ENCODE measurements around the gene PCNX1.

DNA sequence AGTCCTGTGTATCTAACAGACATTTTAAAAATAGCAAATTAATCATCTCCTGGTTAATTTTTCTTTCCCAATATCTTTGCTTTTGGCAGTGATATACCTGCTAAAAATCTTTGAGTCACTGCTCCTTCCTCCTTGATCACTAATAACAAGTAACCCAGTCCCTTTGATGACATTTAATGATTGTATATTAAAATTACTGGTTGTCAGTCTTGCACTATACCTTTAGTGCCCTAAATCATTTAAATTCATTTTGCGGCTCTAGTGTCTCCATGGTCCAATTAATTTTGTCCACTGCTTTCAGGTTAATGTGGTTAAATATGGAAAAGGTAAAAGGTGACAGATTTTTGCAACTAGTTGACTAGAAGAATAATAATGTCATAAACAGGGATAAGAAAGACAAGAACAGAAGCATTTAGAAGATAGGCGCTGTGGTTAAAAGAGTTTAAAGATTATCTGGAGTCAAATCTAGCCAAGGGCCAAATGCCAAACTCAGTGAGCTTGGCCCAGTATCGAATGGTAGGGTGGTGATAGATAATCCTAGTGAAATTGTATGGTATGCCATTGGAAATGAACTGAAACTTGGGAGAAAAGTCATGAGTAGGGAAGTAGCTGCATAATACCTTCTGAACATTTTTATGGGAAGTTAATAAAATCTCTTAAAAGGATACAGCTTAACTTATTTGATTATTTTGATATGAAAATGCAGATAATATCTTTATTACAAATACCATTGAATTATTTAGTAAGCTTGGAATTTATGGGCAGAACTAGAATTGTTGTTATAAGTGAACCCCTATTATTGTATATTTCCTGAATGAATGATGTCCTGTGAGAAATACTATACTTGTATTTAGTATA lies 115.0 kb downstream of the PCNX1 start:
- TF ChIP-seq, protein P1, sequence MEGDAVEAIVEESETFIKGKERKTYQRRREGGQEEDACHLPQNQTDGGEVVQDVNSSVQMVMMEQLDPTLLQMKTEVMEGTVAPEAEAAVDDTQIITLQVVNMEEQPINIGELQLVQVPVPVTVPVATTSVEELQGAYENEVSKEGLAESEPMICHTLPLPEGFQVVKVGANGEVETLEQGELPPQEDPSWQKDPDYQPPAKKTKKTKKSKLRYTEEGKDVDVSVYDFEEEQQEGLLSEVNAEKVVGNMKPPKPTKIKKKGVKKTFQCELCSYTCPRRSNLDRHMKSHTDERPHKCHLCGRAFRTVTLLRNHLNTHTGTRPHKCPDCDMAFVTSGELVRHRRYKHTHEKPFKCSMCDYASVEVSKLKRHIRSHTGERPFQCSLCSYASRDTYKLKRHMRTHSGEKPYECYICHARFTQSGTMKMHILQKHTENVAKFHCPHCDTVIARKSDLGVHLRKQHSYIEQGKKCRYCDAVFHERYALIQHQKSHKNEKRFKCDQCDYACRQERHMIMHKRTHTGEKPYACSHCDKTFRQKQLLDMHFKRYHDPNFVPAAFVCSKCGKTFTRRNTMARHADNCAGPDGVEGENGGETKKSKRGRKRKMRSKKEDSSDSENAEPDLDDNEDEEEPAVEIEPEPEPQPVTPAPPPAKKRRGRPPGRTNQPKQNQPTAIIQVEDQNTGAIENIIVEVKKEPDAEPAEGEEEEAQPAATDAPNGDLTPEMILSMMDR (IDR thresholded peaks at IDR 0.05; ENCODE audit: low read depth, low read length, poor library complexity, severe bottlenecking): no peak
- no peak for TF ChIP-seq EZH2phosphoT487 (IDR thresholded peaks at IDR 0.05; ENCODE audit: borderline replicate concordance, low read length)

Data from DOHH2 (cell line).